ENCODE data around the gene LRRN4.

DNA sequence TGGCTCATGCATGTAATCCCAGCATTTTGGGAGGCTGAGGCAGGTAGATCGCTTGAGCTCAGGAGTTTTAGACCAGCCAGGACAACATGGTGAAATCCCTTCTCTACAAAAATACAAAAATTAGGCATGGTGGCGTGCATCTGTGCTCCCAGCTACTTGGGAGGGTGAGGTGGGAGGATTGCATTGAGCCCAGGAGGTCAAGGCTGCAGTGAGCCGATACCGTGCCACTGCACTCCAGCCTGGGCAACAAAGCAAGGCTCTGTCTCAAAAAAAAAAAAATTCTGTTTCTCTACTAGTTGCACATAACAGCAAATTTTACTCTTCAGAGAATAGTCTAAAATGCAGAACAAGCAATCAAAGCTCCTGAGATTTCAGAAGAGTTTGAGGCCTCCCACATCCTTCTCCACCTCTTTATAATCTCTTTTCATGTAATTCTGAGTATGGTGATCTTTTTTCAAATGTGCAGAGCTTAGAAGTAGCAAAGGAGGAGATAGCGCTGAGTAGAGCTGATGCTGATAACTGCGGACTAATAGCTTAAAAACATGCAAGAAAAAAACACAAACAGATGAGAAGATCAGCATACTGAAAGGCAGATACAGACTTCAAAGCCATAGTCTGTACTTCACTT, 23.3 kb downstream of the LRRN4 start:
- no peak for TF ChIP-seq EZH2phosphoT487 (IDR thresholded peaks at IDR 0.05; ENCODE audit: low read depth)
- TF ChIP-seq, protein P1, sequence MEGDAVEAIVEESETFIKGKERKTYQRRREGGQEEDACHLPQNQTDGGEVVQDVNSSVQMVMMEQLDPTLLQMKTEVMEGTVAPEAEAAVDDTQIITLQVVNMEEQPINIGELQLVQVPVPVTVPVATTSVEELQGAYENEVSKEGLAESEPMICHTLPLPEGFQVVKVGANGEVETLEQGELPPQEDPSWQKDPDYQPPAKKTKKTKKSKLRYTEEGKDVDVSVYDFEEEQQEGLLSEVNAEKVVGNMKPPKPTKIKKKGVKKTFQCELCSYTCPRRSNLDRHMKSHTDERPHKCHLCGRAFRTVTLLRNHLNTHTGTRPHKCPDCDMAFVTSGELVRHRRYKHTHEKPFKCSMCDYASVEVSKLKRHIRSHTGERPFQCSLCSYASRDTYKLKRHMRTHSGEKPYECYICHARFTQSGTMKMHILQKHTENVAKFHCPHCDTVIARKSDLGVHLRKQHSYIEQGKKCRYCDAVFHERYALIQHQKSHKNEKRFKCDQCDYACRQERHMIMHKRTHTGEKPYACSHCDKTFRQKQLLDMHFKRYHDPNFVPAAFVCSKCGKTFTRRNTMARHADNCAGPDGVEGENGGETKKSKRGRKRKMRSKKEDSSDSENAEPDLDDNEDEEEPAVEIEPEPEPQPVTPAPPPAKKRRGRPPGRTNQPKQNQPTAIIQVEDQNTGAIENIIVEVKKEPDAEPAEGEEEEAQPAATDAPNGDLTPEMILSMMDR (IDR thresholded peaks at IDR 0.05; ENCODE audit: low read depth, low read length): no peak
